ENCODE results near the gene ZNF506.

DNA sequence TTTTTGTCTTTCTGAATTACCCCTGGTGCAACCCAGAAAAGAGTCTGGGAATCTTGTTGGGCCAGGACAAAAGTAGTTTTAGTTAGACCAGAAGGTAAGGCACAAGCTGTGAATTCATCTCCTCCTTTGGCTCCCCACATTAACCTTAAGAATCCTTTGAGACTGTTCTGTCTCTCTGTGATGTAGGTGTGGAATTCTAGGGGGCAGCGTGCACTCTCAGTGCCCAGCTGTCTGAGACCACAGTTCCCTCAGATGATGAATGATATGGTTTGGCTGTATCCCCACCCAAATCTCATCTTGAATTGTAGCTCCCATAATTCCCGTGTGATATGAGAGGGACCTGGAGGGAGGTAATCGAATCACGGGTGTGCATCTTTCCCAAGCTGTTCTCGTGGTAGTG, 43.9 kb downstream of the ZNF506 start:
- TF ChIP-seq POLR2A (IDR thresholded peaks at IDR 0.05), result no peak
- TF ChIP-seq, protein P1, sequence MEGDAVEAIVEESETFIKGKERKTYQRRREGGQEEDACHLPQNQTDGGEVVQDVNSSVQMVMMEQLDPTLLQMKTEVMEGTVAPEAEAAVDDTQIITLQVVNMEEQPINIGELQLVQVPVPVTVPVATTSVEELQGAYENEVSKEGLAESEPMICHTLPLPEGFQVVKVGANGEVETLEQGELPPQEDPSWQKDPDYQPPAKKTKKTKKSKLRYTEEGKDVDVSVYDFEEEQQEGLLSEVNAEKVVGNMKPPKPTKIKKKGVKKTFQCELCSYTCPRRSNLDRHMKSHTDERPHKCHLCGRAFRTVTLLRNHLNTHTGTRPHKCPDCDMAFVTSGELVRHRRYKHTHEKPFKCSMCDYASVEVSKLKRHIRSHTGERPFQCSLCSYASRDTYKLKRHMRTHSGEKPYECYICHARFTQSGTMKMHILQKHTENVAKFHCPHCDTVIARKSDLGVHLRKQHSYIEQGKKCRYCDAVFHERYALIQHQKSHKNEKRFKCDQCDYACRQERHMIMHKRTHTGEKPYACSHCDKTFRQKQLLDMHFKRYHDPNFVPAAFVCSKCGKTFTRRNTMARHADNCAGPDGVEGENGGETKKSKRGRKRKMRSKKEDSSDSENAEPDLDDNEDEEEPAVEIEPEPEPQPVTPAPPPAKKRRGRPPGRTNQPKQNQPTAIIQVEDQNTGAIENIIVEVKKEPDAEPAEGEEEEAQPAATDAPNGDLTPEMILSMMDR (IDR thresholded peaks at IDR 0.05), result no peak
- no peak for TF ChIP-seq EP300 (IDR thresholded peaks at IDR 0.05)
